ENCODE results near the gene FUS. TPM values are rescaled to one million over a fixed set of nuclear protein-coding genes. Genes with fewer than 3 reads are reported as not detected.

The FUS gene
- total and polyA plus RNA-seq, 8 donors: 180 to 829 (median 779) TPM

DNA sequence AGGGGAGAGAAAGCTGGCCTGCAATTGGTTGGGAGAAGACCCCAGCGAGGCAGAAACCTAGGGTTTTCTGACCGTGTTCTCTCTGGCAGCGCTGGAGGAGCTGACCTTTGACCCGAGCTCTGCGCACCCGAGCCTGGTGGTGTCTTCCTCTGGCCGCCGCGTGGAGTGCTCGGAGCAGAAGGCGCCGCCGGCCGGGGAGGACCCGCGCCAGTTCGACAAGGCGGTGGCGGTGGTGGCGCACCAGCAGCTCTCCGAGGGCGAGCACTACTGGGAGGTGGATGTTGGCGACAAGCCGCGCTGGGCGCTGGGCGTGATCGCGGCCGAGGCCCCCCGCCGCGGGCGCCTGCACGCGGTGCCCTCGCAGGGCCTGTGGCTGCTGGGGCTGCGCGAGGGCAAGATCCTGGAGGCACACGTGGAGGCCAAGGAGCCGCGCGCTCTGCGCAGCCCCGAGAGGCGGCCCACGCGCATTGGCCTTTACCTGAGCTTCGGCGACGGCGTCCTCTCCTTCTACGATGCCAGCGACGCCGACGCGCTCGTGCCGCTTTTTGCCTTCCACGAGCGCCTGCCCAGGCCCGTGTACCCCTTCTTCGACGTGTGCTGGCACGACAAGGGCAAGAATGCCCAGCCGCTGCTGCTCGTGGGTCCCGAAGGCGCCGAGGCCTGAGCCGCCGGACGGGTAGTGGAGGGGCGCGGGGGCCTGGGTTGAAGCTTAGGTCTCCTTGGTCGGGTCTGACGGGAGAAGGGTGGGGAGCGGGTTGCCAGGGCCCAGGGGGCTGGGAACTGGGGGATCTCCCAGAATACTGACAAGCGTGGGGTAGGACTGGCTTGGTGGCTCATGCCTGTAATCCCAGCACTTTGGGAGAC lies 44.4 kb downstream of the FUS start:
- intact Hi-C loops (cut with DNase I): no loop called here
- no peaks in the 10 kb centered on the region for H3K4me1 ChIP-seq
- H3K27me3 ChIP-seq: peaks cover 0 to 22% of the 10 kb centered on the region in 2 donors
- DNase-seq: no peak
- no peaks in the 10 kb centered on the region for H3K9me3 ChIP-seq
- ATAC-seq: no peak
- H3K36me3 ChIP-seq: no peaks in the 10 kb centered on the region
- no peak overlapping the region for H3K4me3 ChIP-seq
- TF ChIP-seq CTCF (IDR thresholded peaks at IDR 0.05): no peak
- H3K27ac ChIP-seq: no peak overlapping the region

DNA sequence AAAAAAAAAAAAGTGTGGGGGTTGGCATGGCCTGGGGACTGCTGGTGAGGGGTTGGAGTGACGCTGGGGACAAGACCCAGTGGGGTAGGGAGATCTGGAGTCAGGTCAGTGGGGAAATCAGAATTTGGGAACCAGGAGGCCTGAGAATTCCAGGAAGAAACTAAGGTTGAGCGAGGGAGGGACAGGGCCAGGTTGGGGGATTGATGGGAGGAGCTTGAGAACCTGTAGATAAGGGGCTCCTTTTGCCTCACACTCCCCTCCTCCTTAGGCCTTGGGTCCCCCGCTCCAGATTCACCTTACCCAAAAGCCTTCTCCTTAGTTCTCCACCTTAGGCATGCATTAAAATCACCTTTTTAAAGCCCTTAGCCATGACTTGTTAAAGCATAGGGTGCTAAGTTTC lies 45.3 kb downstream of the FUS start:
- intact Hi-C loops (cut with DNase I): no loop called here
- no peak for TF ChIP-seq CTCF (IDR thresholded peaks at IDR 0.05)
- ATAC-seq: no peak

GRCh38 chr16:31228206-31228605 lies 48.3 kb downstream of the FUS start:
- Histone ChIP-seq H3K27me3 (peaks cover 0 to 7% of the 10 kb centered on the region in 2 donors), H3K36me3 (no peaks in the 10 kb centered on the region), H3K27ac (no peak overlapping the region), H3K4me1 (no peaks in the 10 kb centered on the region), H3K4me3 (no peak overlapping the region), H3K9me3 (no peaks in the 10 kb centered on the region)
- TF ChIP-seq CTCF (IDR thresholded peaks at IDR 0.05): no peak
- DNase-seq: no peak
- no peak for ATAC-seq
- intact Hi-C loops (cut with DNase I): no loop called here

More for the DNA sequence above, 45.3 kb downstream of the FUS start:
- Histone ChIP-seq H3K36me3 (no peaks in the 10 kb centered on the region), H3K27me3 (peaks cover 0 to 17% of the 10 kb centered on the region in 2 donors), H3K9me3 (no peaks in the 10 kb centered on the region), H3K4me3 (no peak overlapping the region), H3K4me1 (no peaks in the 10 kb centered on the region), H3K27ac (no peak overlapping the region)
- no peak for DNase-seq

DNA sequence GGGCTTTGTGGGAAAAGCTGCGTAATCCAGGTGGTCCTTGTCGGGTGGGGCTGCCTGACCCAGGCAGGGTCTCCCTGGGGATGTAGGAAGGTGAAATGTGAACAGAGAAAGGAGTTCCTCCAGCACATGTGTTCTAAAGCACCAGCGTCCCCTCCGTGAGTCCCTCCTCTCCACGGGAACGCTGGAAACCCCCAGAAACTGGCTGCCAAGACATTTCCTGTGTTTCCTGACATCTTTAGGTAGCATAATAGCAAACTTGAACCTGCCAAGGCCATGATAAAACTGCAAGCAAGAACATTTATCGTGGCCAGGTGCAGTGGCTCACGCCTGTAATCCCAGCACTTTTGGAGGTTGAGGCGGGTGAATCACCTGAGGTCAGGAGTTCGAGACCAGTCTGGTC lies 49.6 kb downstream of the FUS start:
- Histone ChIP-seq H3K4me3 (no peak overlapping the region), H3K27me3 (peaks cover 0 to under 1% of the 10 kb centered on the region in 2 donors), H3K4me1 (no peaks in the 10 kb centered on the region), H3K36me3 (no peaks in the 10 kb centered on the region), H3K27ac (no peak overlapping the region), H3K9me3 (no peaks in the 10 kb centered on the region)
- DNase-seq: no peak
- intact Hi-C loops (cut with DNase I): no loop called here
- no peak for TF ChIP-seq CTCF (IDR thresholded peaks at IDR 0.05)
- ATAC-seq: no peak

GRCh38 chr16:31238041-31238440 lies 58.1 kb downstream of the FUS start:
- no peaks in the 10 kb centered on the region for H3K9me3 ChIP-seq
- H3K36me3 ChIP-seq: no peaks in the 10 kb centered on the region
- TF ChIP-seq CTCF (IDR thresholded peaks at IDR 0.05): no peak
- DNase-seq: no peak
- peaks cover 0 to 5% of the 10 kb centered on the region in 2 donors for H3K4me1 ChIP-seq
- no peak overlapping the region for H3K4me3 ChIP-seq
- no peaks in the 10 kb centered on the region for H3K27me3 ChIP-seq
- intact Hi-C loops (cut with DNase I): no loop called here
- ATAC-seq: no peak
- no peak overlapping the region for H3K27ac ChIP-seq

Other genes starting within 250 kb of the FUS start
- 10 to 100 TPM; 20.7 to 23.2 TPM for gene ORAI3, start 231.1 kb upstream of the FUS start, total RNA-seq
- gene ORAI3, start 231.1 kb upstream of the FUS start, polyA plus RNA-seq (ENCODE audit: insufficient read length in 6 of 6): 10 to 100 TPM; 16.9 to 20.7 (median 18.6) TPM
- 10 to 100 TPM; 12.1 to 16.4 TPM for gene SETD1A, start 222.4 kb upstream of the FUS start, total RNA-seq
- gene SETD1A, start 222.4 kb upstream of the FUS start, polyA plus RNA-seq (ENCODE audit: insufficient read length in 6 of 6): 10 to 100 TPM; 14.7 to 21.5 (median 15.3) TPM
- 10 to 100 TPM; 25.9 to 28.4 TPM for gene HSD3B7, start 194.9 kb upstream of the FUS start, total RNA-seq
- 1 to 10 TPM; 3.9 to 5.1 (median 4.5) TPM for gene HSD3B7, start 194.9 kb upstream of the FUS start, polyA plus RNA-seq (ENCODE audit: insufficient read length in 6 of 6)
- under 1 TPM; 0.47 to 0.50 TPM for gene STX1B, start 169.5 kb upstream of the FUS start, total RNA-seq
- under 1 TPM; 0.24 to 0.85 (median 0.60) TPM for gene STX1B, start 169.5 kb upstream of the FUS start, polyA plus RNA-seq (ENCODE audit: insufficient read length in 6 of 6)
- gene STX4, start 146.6 kb upstream of the FUS start, total RNA-seq: 10 to 100 TPM; 65.4 to 84.8 TPM
- gene STX4, start 146.6 kb upstream of the FUS start, polyA plus RNA-seq (ENCODE audit: insufficient read length in 6 of 6): 10 to 100 TPM; 37.7 to 47.6 (median 42.0) TPM
- gene ZNF668, start 105.9 kb upstream of the FUS start, total RNA-seq: 10 to 100 TPM; 11.8 to 12.2 TPM
- 1 to 10 TPM; 3.8 to 5.9 (median 5.4) TPM for gene ZNF668, start 105.9 kb upstream of the FUS start, polyA plus RNA-seq (ENCODE audit: insufficient read length in 6 of 6)
- 10 to 100 TPM; 15.1 to 18.1 TPM for gene ZNF646, start 105.7 kb upstream of the FUS start, total RNA-seq
- 10 to 100 TPM; 11.3 to 14.6 (median 12.9) TPM for gene ZNF646, start 105.7 kb upstream of the FUS start, polyA plus RNA-seq (ENCODE audit: insufficient read length in 6 of 6)
- gene PRSS53, start 91.2 kb upstream of the FUS start, total RNA-seq: 1 to 10 TPM; 1.9 to 2.9 TPM
- 1 to 10 TPM in 5 of 6 donors, under 1 TPM in 1; 0.96 to 2.9 (median 2.2) TPM for gene PRSS53, start 91.2 kb upstream of the FUS start, polyA plus RNA-seq (ENCODE audit: insufficient read length in 6 of 6)
- gene VKORC1, start 85.3 kb upstream of the FUS start, total RNA-seq: 100 to 1,000 TPM in 1 of 2 donors, 10 to 100 TPM in 1; 76.4 to 102 TPM
- 10 to 100 TPM; 62.0 to 66.5 (median 63.6) TPM for gene VKORC1, start 85.3 kb upstream of the FUS start, polyA plus RNA-seq (ENCODE audit: insufficient read length in 6 of 6)
- gene BCKDK, start 71.8 kb upstream of the FUS start, total RNA-seq: 10 to 100 TPM; 36.1 to 43.8 TPM
- gene BCKDK, start 71.8 kb upstream of the FUS start, polyA plus RNA-seq (ENCODE audit: insufficient read length in 6 of 6): 10 to 100 TPM; 32.8 to 40.9 (median 38.9) TPM
- 10 to 100 TPM; 49.8 to 55.0 TPM for gene KAT8, start 62.5 kb upstream of the FUS start, total RNA-seq
- 10 to 100 TPM; 59.6 to 74.6 (median 63.9) TPM for gene KAT8, start 62.5 kb upstream of the FUS start, polyA plus RNA-seq (ENCODE audit: insufficient read length in 6 of 6)
- 100 to 1,000 TPM in 1 of 2 donors, 10 to 100 TPM in 1; 61.2 to 129 TPM for gene PRSS8, start 44.4 kb upstream of the FUS start, total RNA-seq
- 100 to 1,000 TPM in 5 of 6 donors, 10 to 100 TPM in 1; 98.0 to 123 (median 107) TPM for gene PRSS8, start 44.4 kb upstream of the FUS start, polyA plus RNA-seq (ENCODE audit: insufficient read length in 6 of 6)
- 1 to 10 TPM; 4.8 to 5.8 TPM for gene PRSS36, start 30.1 kb upstream of the FUS start, total RNA-seq
- gene PRSS36, start 30.1 kb upstream of the FUS start, polyA plus RNA-seq (ENCODE audit: insufficient read length in 6 of 6): 1 to 10 TPM in 5 of 6 donors, under 1 TPM in 1; 0.70 to 3.3 (median 1.9) TPM
- 10 to 100 TPM; 46.4 to 59.8 TPM for gene PYCARD, start 22.6 kb downstream of the FUS start, total RNA-seq
- 10 to 100 TPM; 13.2 to 21.9 (median 15.5) TPM for gene PYCARD, start 22.6 kb downstream of the FUS start, polyA plus RNA-seq (ENCODE audit: insufficient read length in 6 of 6)
- under 1 TPM; 0.06 to 0.08 TPM for gene TRIM72, start 34.0 kb downstream of the FUS start, total RNA-seq
- gene TRIM72, start 34.0 kb downstream of the FUS start, polyA plus RNA-seq (ENCODE audit: insufficient read length in 6 of 6): under 1 TPM; 0.14 to 0.24 (median 0.18) TPM
- not detected for gene PYDC1, start 37.0 kb downstream of the FUS start, total RNA-seq
- gene PYDC1, start 37.0 kb downstream of the FUS start, polyA plus RNA-seq (ENCODE audit: insufficient read length in 6 of 6): not detected
- gene ITGAM, start 79.8 kb downstream of the FUS start, total RNA-seq: 10 to 100 TPM; 44.5 to 91.3 TPM
- gene ITGAM, start 79.8 kb downstream of the FUS start, polyA plus RNA-seq (ENCODE audit: insufficient read length in 6 of 6): 1 to 10 TPM; 2.3 to 5.1 (median 3.2) TPM
- gene ITGAX, start 175.0 kb downstream of the FUS start, total RNA-seq: 100 to 1,000 TPM in 1 of 2 donors, 10 to 100 TPM in 1; 71.5 to 134 TPM
- 1 to 10 TPM in 5 of 6 donors, under 1 TPM in 1; 0.94 to 2.0 (median 1.4) TPM for gene ITGAX, start 175.0 kb downstream of the FUS start, polyA plus RNA-seq (ENCODE audit: insufficient read length in 6 of 6)
- gene ITGAD, start 213.2 kb downstream of the FUS start, total RNA-seq: under 1 TPM; 0.31 to 0.35 TPM
- gene ITGAD, start 213.2 kb downstream of the FUS start, polyA plus RNA-seq (ENCODE audit: insufficient read length in 6 of 6): under 1 TPM in 4 of 6 donors, not detected in 2; 0.04 to 0.24 (median 0.15) TPM
- gene COX6A2, start 248.2 kb downstream of the FUS start, total RNA-seq: under 1 TPM in 1 of 2 donors, not detected in 1; 0.67 TPM
- gene COX6A2, start 248.2 kb downstream of the FUS start, polyA plus RNA-seq (ENCODE audit: insufficient read length in 6 of 6): not detected

All from left lung (tissue), 10 donors.